T1000 (cell line): ENCODE measurements around the gene REEP6.
A peak's percentile ranks its signal among the peaks of the same experiment; 100 is the strongest.
"Not testable (repeated sequence)": the region's sequence is repeated elsewhere in the genome, so short reads cannot be mapped to it uniquely, and the experiment has no call there.

Experiments
- DNase-seq: peaks from one replicate; lab custom pipeline; 2025; ENCODE audit warnings: mixed read lengths; lab: John Stamatoyannopoulos, UW

REEP6 gene

GRCh38 chr19:1490311-1491113 lies 469 bp upstream of the REEP6 start, which contains the start of gene PCSK4:
Gene PCSK4 (minus strand): TSS chr19:1490350. CDS start chr19:1490346, 4 bp downstream.
- DNase-seq, result peak; percentile 100

GRCh38 chr19:1491849-1492170 lies 829 bp downstream of the REEP6 start:
- no peak for DNase-seq

GRCh38 chr19:1492474-1493006 lies 1.6 kb downstream of the REEP6 start:
- no peak for DNase-seq

- no peak for DNase-seq
Observed at GRCh38 chr19:1494115-1494815, 3.3 kb downstream of the REEP6 start.

GRCh38 chr19:1495051-1495798 lies 4.2 kb downstream of the REEP6 start:
- no peak for DNase-seq

GRCh38 chr19:1495799-1496713 lies 5.1 kb downstream of the REEP6 start:
- DNase-seq, result no peak

GRCh38 chr19:1496714-1497577 lies 6.0 kb downstream of the REEP6 start:
- no peak for DNase-seq

- DNase-seq, result no peak
Observed at GRCh38 chr19:1497578-1498235, 6.7 kb downstream of the REEP6 start.

- not testable (repeated sequence) for DNase-seq
Observed at GRCh38 chr19:1499231-1499630, 8.2 kb downstream of the REEP6 start.

- no peak for DNase-seq
Observed at GRCh38 chr19:1501200-1501595, 10.2 kb downstream of the REEP6 start.

- no peak for DNase-seq
Observed at GRCh38 chr19:1502433-1503088, 11.6 kb downstream of the REEP6 start.

- DNase-seq, result peak; percentile 25
Observed at GRCh38 chr19:1503089-1503924, 12.3 kb downstream of the REEP6 start.

GRCh38 chr19:1503925-1504773 lies 13.2 kb downstream of the REEP6 start:
- no peak for DNase-seq

- DNase-seq, result no peak
Observed at GRCh38 chr19:1505012-1505411, 14.0 kb downstream of the REEP6 start.

- no peak for DNase-seq
Observed at GRCh38 chr19:1505991-1506881, 15.3 kb downstream of the REEP6 start.

- DNase-seq, result no peak
Observed at GRCh38 chr19:1507192-1507660, 16.2 kb downstream of the REEP6 start.
